Liver (tissue), 9 donors: ENCODE data around the gene BARHL1. TPM values are rescaled to one million over a fixed set of nuclear protein-coding genes. Genes with fewer than 3 reads are reported as not detected.

Experiments
- DNase-seq: peaks from one replicate; pipeline ENCODE4 v3.0.0-alpha.2; 2017; ENCODE audit warnings: low spot score
- H3K27ac ChIP-seq, 2 donors: one replicate each; pipeline ENCODE4 v1.7.0; 2013; ENCODE audit warnings: inconsistent platforms in 2 of 2, low read length in 2 of 2, control low read depth in 1 of 2, low read depth in 1 of 2, mild to moderate bottlenecking in 1 of 2
- H3K27me3 ChIP-seq, 4 donors: one replicate each; pipeline versions ENCODE4 v1.6.1 to v1.7.0; 2013; ENCODE audit warnings: low read length in 3 of 4, inconsistent platforms in 1 of 4, mild to moderate bottlenecking in 1 of 4, moderate library complexity in 1 of 4; ENCODE audit not compliant: control insufficient read depth in 4 of 4, insufficient read depth in 4 of 4
- H3K36me3 ChIP-seq, 4 donors: one replicate each; pipeline versions ENCODE4 v1.6.1 to v1.7.0; 2013; ENCODE audit warnings: low read length in 3 of 4, mild to moderate bottlenecking in 3 of 4, low read depth in 1 of 4, moderate library complexity in 1 of 4; ENCODE audit not compliant: control insufficient read depth in 4 of 4, insufficient read depth in 3 of 4
- H3K4me1 ChIP-seq, 4 donors: one replicate each; pipeline versions ENCODE4 v1.6.1 to v1.7.0; 2013; ENCODE audit warnings: low read length in 3 of 4, mild to moderate bottlenecking in 3 of 4, moderate library complexity in 1 of 4; ENCODE audit not compliant: control insufficient read depth in 4 of 4, insufficient read depth in 4 of 4
- H3K4me3 ChIP-seq, 3 donors: one replicate each; pipeline versions ENCODE4 v1.6.1 to v1.7.0; 2013; ENCODE audit warnings: low read length in 3 of 3, control low read depth in 1 of 3, low read depth in 1 of 3, mild to moderate bottlenecking in 1 of 3
- H3K9ac ChIP-seq, 2 donors: one replicate each; pipeline ENCODE4 v1.7.0; 2013; ENCODE audit warnings: low read length in 2 of 2, mild to moderate bottlenecking in 2 of 2, moderate library complexity in 2 of 2, control low read depth in 1 of 2, low read depth in 1 of 2
- H3K9me3 ChIP-seq, 4 donors: one replicate each; pipeline versions ENCODE4 v1.6.1 to v1.7.0; 2013; ENCODE audit warnings: low read length in 3 of 4; ENCODE audit not compliant: control insufficient read depth in 4 of 4
- CTCF ChIP-seq: fragments of 150-350 bp; IDR thresholded peaks from 2 replicates; pipeline ENCODE4 v1.5.1; 2017; ENCODE audit warnings: improper control_type of control experiment, low read depth, low read length; ENCODE audit not compliant: missing input control
- EGR1 ChIP-seq, 2 donors: IDR thresholded peaks; 2 replicates each; pipeline ENCODE4 v1.6.1; 2016 to 2018; ENCODE audit warnings: antibody characterized with exemption in 2 of 2, low read depth in 2 of 2
- FOXA1 ChIP-seq: IDR thresholded peaks from 2 replicates; pipeline ENCODE4 v1.6.1; 2016; ENCODE audit warnings: antibody characterized with exemption
- FOXA2 ChIP-seq: IDR thresholded peaks from 2 replicates; pipeline ENCODE4 v1.6.1; 2016; ENCODE audit warnings: antibody characterized with exemption
- GABPA ChIP-seq, 2 donors: IDR thresholded peaks in 1 of 2; conservative IDR thresholded peaks in 1 of 2; 2 replicates each; pipeline ENCODE4 v1.6.1; 2016; ENCODE audit warnings: antibody characterized with exemption in 2 of 2, mild to moderate bottlenecking in 1 of 2, moderate library complexity in 1 of 2
- HNF4A ChIP-seq, 2 donors: conservative IDR thresholded peaks; 2 replicates each; pipeline ENCODE4 v1.6.1; 2016; ENCODE audit warnings: antibody characterized with exemption in 2 of 2, mild to moderate bottlenecking in 2 of 2
- HNF4G ChIP-seq: IDR thresholded peaks from 2 replicates; pipeline ENCODE4 v1.6.1; 2016; ENCODE audit warnings: antibody characterized with exemption
- JUND ChIP-seq, 2 donors: IDR thresholded peaks; 2 replicates each; pipeline ENCODE4 v1.6.1; 2016; ENCODE audit warnings: antibody characterized with exemption in 2 of 2
- MAX ChIP-seq: IDR thresholded peaks from 2 replicates; pipeline ENCODE4 v1.6.1; 2016; ENCODE audit warnings: antibody characterized with exemption
- NR2F2 ChIP-seq: IDR thresholded peaks from 2 replicates; pipeline ENCODE4 v1.6.1; 2016; ENCODE audit warnings: antibody characterized with exemption
- RAD21 ChIP-seq, 2 donors: IDR thresholded peaks; 2 replicates each; pipeline ENCODE4 v1.6.1; 2016; ENCODE audit warnings: antibody characterized with exemption in 2 of 2, mild to moderate bottlenecking in 2 of 2
- REST ChIP-seq: IDR thresholded peaks from 2 replicates; pipeline ENCODE4 v1.6.1; 2016; ENCODE audit warnings: antibody characterized with exemption, mild to moderate bottlenecking
- RXRA ChIP-seq, 2 donors: IDR thresholded peaks; 2 replicates each; pipeline ENCODE4 v1.6.1; 2017 to 2018; ENCODE audit warnings: antibody characterized with exemption in 2 of 2, mild to moderate bottlenecking in 1 of 2
- SP1 ChIP-seq: IDR thresholded peaks from 2 replicates; pipeline ENCODE4 v1.6.1; 2018; ENCODE audit warnings: antibody characterized with exemption, mild to moderate bottlenecking
- TAF1 ChIP-seq: conservative IDR thresholded peaks from 2 replicates; pipeline ENCODE4 v1.6.1; 2016; ENCODE audit warnings: antibody characterized with exemption, mild to moderate bottlenecking
- YY1 ChIP-seq: IDR thresholded peaks from 2 replicates; pipeline ENCODE4 v1.6.1; 2016; ENCODE audit warnings: antibody characterized with exemption, mild to moderate bottlenecking
- WGBS: extraction: QIAGEN DNeasy Blood & Tissue Kit; methylation state at CpG from one replicate; pipeline ENCODE4 v1.1.7; 2013; 5-methylcytosine and 5-hydroxymethylcytosine counted together
- polyA plus RNA-seq, 2 donors: library from polyadenylated mRNA; stranded (reverse) in 1 of 2; unstranded in 1 of 2; fragments of 200-250 nt in 1 of 2; fragments of >200 nt in 1 of 2; fragmentation: Nextera tagmentation in 1 of 2; extraction: Ambion mirVana in 1 of 2; gene quantifications; one replicate each; pipeline versions ENCODE4 v1.2.1 to v1.2.3, GENCODE V29; 2013 to 2015
- total RNA-seq, 2 donors: library from RNA; depleted of rRNA; stranded (reverse); fragments of >200 nt; gene quantifications; one replicate each; pipeline ENCODE4 v1.2.3, GENCODE V29; 2014
- TF ChIP-seq, protein P1 (sequence below): IDR thresholded peaks from 2 replicates; pipeline ENCODE4 v1.6.1; 2016; ENCODE audit warnings: antibody characterized with exemption
- TF ChIP-seq, protein P2 (sequence below): IDR thresholded peaks from 2 replicates; pipeline ENCODE4 v1.6.1; 2016; ENCODE audit warnings: antibody characterized with exemption
- donor health status: healthy.
- donor health status: healthy.
- donor health status: healthy.
- donor health status: healthy.
- donor health status: healthy.

Gene BARHL1
- total and polyA plus RNA-seq, 4 donors: not detected

- Histone ChIP-seq H3K9me3 (no peaks in the 10 kb centered on the region), H3K36me3 (peaks cover 8 to 54% (median 33%) of the 10 kb centered on the region in 4 donors), H3K27ac (no peak overlapping the region), H3K4me3 (no peak overlapping the region), H3K4me1 (no peaks in the 10 kb centered on the region), H3K9ac (no peak overlapping the region), H3K27me3 (no peaks in the 10 kb centered on the region)
- TF ChIP-seq NR2F2 (no peak), JUND (IDR thresholded peaks at IDR 0.05) (no peak), YY1 (no peak), SP1 (no peak), TAF1 (no peak), REST (no peak), EGR1 (IDR thresholded peaks at IDR 0.05; ENCODE audit: low read depth in 2 of 2) (no peak), FOXA2 (no peak), GABPA (IDR thresholded peaks at IDR 0.05 in 1 of 2, conservative IDR thresholded peaks at IDR 0.05 in 1 of 2) (no peak), RXRA (IDR thresholded peaks at IDR 0.05) (no peak), HNF4G (no peak), FOXA1 (no peak), RAD21 (IDR thresholded peaks at IDR 0.05) (no peak), MAX (no peak), HNF4A (conservative IDR thresholded peaks at IDR 0.05) (no peak), CTCF (no peak)
- TF ChIP-seq, protein P1, sequence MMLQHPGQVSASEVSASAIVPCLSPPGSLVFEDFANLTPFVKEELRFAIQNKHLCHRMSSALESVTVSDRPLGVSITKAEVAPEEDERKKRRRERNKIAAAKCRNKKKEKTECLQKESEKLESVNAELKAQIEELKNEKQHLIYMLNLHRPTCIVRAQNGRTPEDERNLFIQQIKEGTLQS: no peak
- TF ChIP-seq, protein P2, sequence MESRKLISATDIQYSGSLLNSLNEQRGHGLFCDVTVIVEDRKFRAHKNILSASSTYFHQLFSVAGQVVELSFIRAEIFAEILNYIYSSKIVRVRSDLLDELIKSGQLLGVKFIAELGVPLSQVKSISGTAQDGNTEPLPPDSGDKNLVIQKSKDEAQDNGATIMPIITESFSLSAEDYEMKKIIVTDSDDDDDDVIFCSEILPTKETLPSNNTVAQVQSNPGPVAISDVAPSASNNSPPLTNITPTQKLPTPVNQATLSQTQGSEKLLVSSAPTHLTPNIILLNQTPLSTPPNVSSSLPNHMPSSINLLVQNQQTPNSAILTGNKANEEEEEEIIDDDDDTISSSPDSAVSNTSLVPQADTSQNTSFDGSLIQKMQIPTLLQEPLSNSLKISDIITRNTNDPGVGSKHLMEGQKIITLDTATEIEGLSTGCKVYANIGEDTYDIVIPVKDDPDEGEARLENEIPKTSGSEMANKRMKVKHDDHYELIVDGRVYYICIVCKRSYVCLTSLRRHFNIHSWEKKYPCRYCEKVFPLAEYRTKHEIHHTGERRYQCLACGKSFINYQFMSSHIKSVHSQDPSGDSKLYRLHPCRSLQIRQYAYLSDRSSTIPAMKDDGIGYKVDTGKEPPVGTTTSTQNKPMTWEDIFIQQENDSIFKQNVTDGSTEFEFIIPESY: no peak
- WGBS: 97% methylated on average over 5 of the region's 5 CpGs
- no peak for DNase-seq
These were observed 55.8 kb downstream of the BARHL1 start for GRCh38 chr9:132638240-132638639.
